Activated CD4-positive, alpha-beta memory T cell treated with anti-CD3 and anti-CD28 coated beads, Interleukin-2, amount 10 ng/mL, durations not matched to agents 7 days and 5 days (primary cell): ENCODE measurements around the gene JAG2. TPM values are rescaled to one million over a fixed set of nuclear protein-coding genes. Genes with fewer than 3 reads are reported as not detected.
"Not testable (repeated sequence)": the region's sequence is repeated elsewhere in the genome, so short reads cannot be mapped to it uniquely, and the experiment has no call there.

ENCODE experiments used
- CTCF ChIA-PET: fragments of 350-600 bp; sonication (Branson Sonifier 250); formaldehyde crosslinking; loops from one replicate; lab custom pipeline; 2021; ENCODE audit warnings: antibody characterized with exemption, inconsistent platforms; lab: Charles Lee
- POLR2A ChIA-PET: fragments of 350-600 bp; sonication (Branson Sonifier 250); formaldehyde crosslinking; loops from one replicate; lab custom pipeline; 2021; ENCODE audit warnings: antibody characterized with exemption; lab: Charles Lee
- DNase-seq: peaks from one replicate; pipeline ENCODE4 v3.0.0-alpha.2; 2020
- H3K27ac Mint-ChIP-seq: one replicate; pipeline ENCODE4 v1.8.0; 2021; ENCODE audit warnings: mild to moderate bottlenecking, mixed read lengths
- H3K27me3 Mint-ChIP-seq: one replicate; pipeline ENCODE4 v1.8.0; 2021; ENCODE audit warnings: mixed read lengths
- H3K36me3 Mint-ChIP-seq: one replicate; pipeline ENCODE4 v1.8.0; 2021; ENCODE audit warnings: low read depth, mixed read lengths
- H3K4me1 Mint-ChIP-seq: one replicate; pipeline ENCODE4 v1.8.0; 2021; ENCODE audit warnings: mixed read lengths
- H3K4me3 Mint-ChIP-seq: one replicate; pipeline ENCODE4 v1.8.0; 2021; ENCODE audit warnings: mild to moderate bottlenecking, mixed read lengths
- H3K9me3 Mint-ChIP-seq: one replicate; pipeline ENCODE4 v1.8.0; 2021; ENCODE audit warnings: mixed read lengths
- total RNA-seq, 2 experiments: library from RNA; stranded (reverse); gene quantifications; one replicate each; pipeline ENCODE4 v1.2.3, GENCODE V29; 2021

JAG2 gene
- total RNA-seq, 2 experiments from 2014 or later, result 2.6 to 3.0 TPM

- Mint-ChIP-seq H3K4me3 (no peak overlapping the region), H3K4me1 (no peaks in the 10 kb centered on the region), H3K27me3 (peaks cover 39% of the 10 kb centered on the region), H3K27ac (no peak overlapping the region), H3K36me3 (peaks cover 3% of the 10 kb centered on the region), H3K9me3 (peaks cover 13% of the 10 kb centered on the region)
- ChIA-PET CTCF (no interaction called here), POLR2A (interaction anchor here (1.2 kb wide), 1 partner anchor 39 kb away, joined by 3 read pairs; no protein-coding TSS in a partner anchor)
- peak; percentile 5 for DNase-seq
Measured at GRCh38 chr14:105123981-105124765, 44.4 kb downstream of the JAG2 start.

GRCh38 chr14:105123064-105123665, 45.4 kb downstream of the JAG2 start:
- no peaks in the 10 kb centered on the region for H3K4me1 Mint-ChIP-seq
- no peak for DNase-seq

GRCh38 chr14:105120056-105120455, 48.5 kb downstream of the JAG2 start:
- H3K27me3 Mint-ChIP-seq, result peaks cover 40% of the 10 kb centered on the region
- POLR2A ChIA-PET, result no interaction called here

More at GRCh38 chr14:105123064-105123665, 45.4 kb downstream of the JAG2 start:
- Mint-ChIP-seq H3K4me3 (no peak overlapping the region), H3K27ac (no peak overlapping the region), H3K36me3 (peaks cover 3% of the 10 kb centered on the region), H3K27me3 (peaks cover 40% of the 10 kb centered on the region), H3K9me3 (peaks cover 13% of the 10 kb centered on the region)
- ChIA-PET POLR2A (interaction anchor here (1.2 kb wide), 1 partner anchor 40 kb away, joined by 3 read pairs; no protein-coding TSS in a partner anchor), CTCF (no interaction called here)

GRCh38 chr14:105119408-105120025, 49.1 kb downstream of the JAG2 start:
- H3K27ac Mint-ChIP-seq, result no peak overlapping the region
- peaks cover 3% of the 10 kb centered on the region for H3K36me3 Mint-ChIP-seq
- ChIA-PET CTCF (no interaction called here), POLR2A (no interaction called here)
- H3K27me3 Mint-ChIP-seq, result peaks cover 40% of the 10 kb centered on the region
- H3K4me1 Mint-ChIP-seq, result no peaks in the 10 kb centered on the region
- no peak for DNase-seq
- no peak overlapping the region for H3K4me3 Mint-ChIP-seq
- H3K9me3 Mint-ChIP-seq, result peaks cover 13% of the 10 kb centered on the region

More at GRCh38 chr14:105120056-105120455, 48.5 kb downstream of the JAG2 start:
- H3K36me3 Mint-ChIP-seq, result peaks cover 3% of the 10 kb centered on the region
- H3K4me1 Mint-ChIP-seq, result no peaks in the 10 kb centered on the region
- no peak overlapping the region for H3K4me3 Mint-ChIP-seq
- H3K27ac Mint-ChIP-seq, result no peak overlapping the region
- CTCF ChIA-PET, result no interaction called here
- no peak for DNase-seq
- H3K9me3 Mint-ChIP-seq, result peaks cover 13% of the 10 kb centered on the region

- no peak for DNase-seq
- POLR2A ChIA-PET, result no interaction called here
- H3K4me1 Mint-ChIP-seq, result no peaks in the 10 kb centered on the region
- H3K27ac Mint-ChIP-seq, result no peak overlapping the region
- peaks cover 34% of the 10 kb centered on the region for H3K27me3 Mint-ChIP-seq
- peaks cover 13% of the 10 kb centered on the region for H3K9me3 Mint-ChIP-seq
- H3K36me3 Mint-ChIP-seq, result peaks cover 3% of the 10 kb centered on the region
- CTCF ChIA-PET, result no interaction called here
- no peak overlapping the region for H3K4me3 Mint-ChIP-seq
Measured at GRCh38 chr14:105118646-105119407, 49.7 kb downstream of the JAG2 start.

- ChIA-PET CTCF (no interaction called here), POLR2A (no interaction called here)
Measured at GRCh38 chr14:105117710-105118385, 50.7 kb downstream of the JAG2 start.

GRCh38 chr14:105117257-105117646, 51.3 kb downstream of the JAG2 start:
- no peak for DNase-seq
- Mint-ChIP-seq H3K9me3 (peaks cover 13% of the 10 kb centered on the region), H3K4me1 (no peaks in the 10 kb centered on the region), H3K36me3 (peaks cover 2% of the 10 kb centered on the region), H3K4me3 (no peak overlapping the region), H3K27me3 (peaks cover 24% of the 10 kb centered on the region), H3K27ac (no peak overlapping the region)
- ChIA-PET POLR2A (no interaction called here), CTCF (no interaction called here)

More at GRCh38 chr14:105117710-105118385, 50.7 kb downstream of the JAG2 start:
- Mint-ChIP-seq H3K4me1 (no peaks in the 10 kb centered on the region), H3K27ac (no peak overlapping the region), H3K27me3 (peaks cover 27% of the 10 kb centered on the region), H3K9me3 (peaks cover 13% of the 10 kb centered on the region), H3K36me3 (peaks cover 3% of the 10 kb centered on the region), H3K4me3 (no peak overlapping the region)
- DNase-seq, result no peak

GRCh38 chr14:105116451-105117256, 51.9 kb downstream of the JAG2 start:
- no peaks in the 10 kb centered on the region for H3K4me1 Mint-ChIP-seq
- POLR2A ChIA-PET, result no interaction called here
- no peak overlapping the region for H3K4me3 Mint-ChIP-seq
- no peaks in the 10 kb centered on the region for H3K36me3 Mint-ChIP-seq
- H3K27me3 Mint-ChIP-seq, result peaks cover 20% of the 10 kb centered on the region
- H3K27ac Mint-ChIP-seq, result no peak overlapping the region
- no peak for DNase-seq
- CTCF ChIA-PET, result interaction anchor here (0.6 kb wide), 1 partner anchor 14 kb away, joined by 3 read pairs; no protein-coding TSS in a partner anchor
- peaks cover 8% of the 10 kb centered on the region for H3K9me3 Mint-ChIP-seq

GRCh38 chr14:105109243-105109642, 59.3 kb downstream of the JAG2 start:
- H3K27ac Mint-ChIP-seq, CTCF ChIA-PET: not testable (repeated sequence)

GRCh38 chr14:105108516-105108864, 60.1 kb downstream of the JAG2 start:
- H3K36me3 Mint-ChIP-seq, result no peaks in the 10 kb centered on the region
- H3K4me3 Mint-ChIP-seq, result no peak overlapping the region
- POLR2A ChIA-PET, result no interaction called here
- H3K4me1 Mint-ChIP-seq, result peaks cover 5% of the 10 kb centered on the region
- no peak overlapping the region for H3K27ac Mint-ChIP-seq
- CTCF ChIA-PET, result no interaction called here
- no peak for DNase-seq
- H3K9me3 Mint-ChIP-seq, result no peaks in the 10 kb centered on the region
- peaks cover 30% of the 10 kb centered on the region for H3K27me3 Mint-ChIP-seq

More at GRCh38 chr14:105109243-105109642, 59.3 kb downstream of the JAG2 start:
- DNase-seq, H3K4me1 Mint-ChIP-seq, H3K9me3 Mint-ChIP-seq, POLR2A ChIA-PET, H3K36me3 Mint-ChIP-seq, H3K4me3 Mint-ChIP-seq: not testable (repeated sequence)
- H3K27me3 Mint-ChIP-seq, result peaks cover 24% of the 10 kb centered on the region

GRCh38 chr14:105107781-105108515, 60.6 kb downstream of the JAG2 start:
- CTCF ChIA-PET, result no interaction called here

More at GRCh38 chr14:105107781-105108515, 60.6 kb downstream of the JAG2 start:
- peaks cover 5% of the 10 kb centered on the region for H3K4me1 Mint-ChIP-seq
- no peaks in the 10 kb centered on the region for H3K9me3 Mint-ChIP-seq
- no peak for DNase-seq
- H3K27me3 Mint-ChIP-seq, result peaks cover 33% of the 10 kb centered on the region
- no peaks in the 10 kb centered on the region for H3K36me3 Mint-ChIP-seq
- no peak overlapping the region for H3K27ac Mint-ChIP-seq
- POLR2A ChIA-PET, result no interaction called here
- H3K4me3 Mint-ChIP-seq, result no peak overlapping the region
